A375 (cell line): Measurements from ENCODE around the gene CA12. TPM values are rescaled to one million over a fixed set of nuclear protein-coding genes. Genes with fewer than 3 reads are reported as not detected.

Source experiments
- total RNA-seq: library from RNA; depleted of rRNA; stranded (reverse); fragments of >200 nt; shearing (Covaris generic); gene quantifications from 2 replicates; pipeline ENCODE4 v1.2.3, GENCODE V29; 2014; rRNA removed

Gene CA12
- 0.40 and 0.57 TPM in 2 replicates for total RNA-seq

DNA sequence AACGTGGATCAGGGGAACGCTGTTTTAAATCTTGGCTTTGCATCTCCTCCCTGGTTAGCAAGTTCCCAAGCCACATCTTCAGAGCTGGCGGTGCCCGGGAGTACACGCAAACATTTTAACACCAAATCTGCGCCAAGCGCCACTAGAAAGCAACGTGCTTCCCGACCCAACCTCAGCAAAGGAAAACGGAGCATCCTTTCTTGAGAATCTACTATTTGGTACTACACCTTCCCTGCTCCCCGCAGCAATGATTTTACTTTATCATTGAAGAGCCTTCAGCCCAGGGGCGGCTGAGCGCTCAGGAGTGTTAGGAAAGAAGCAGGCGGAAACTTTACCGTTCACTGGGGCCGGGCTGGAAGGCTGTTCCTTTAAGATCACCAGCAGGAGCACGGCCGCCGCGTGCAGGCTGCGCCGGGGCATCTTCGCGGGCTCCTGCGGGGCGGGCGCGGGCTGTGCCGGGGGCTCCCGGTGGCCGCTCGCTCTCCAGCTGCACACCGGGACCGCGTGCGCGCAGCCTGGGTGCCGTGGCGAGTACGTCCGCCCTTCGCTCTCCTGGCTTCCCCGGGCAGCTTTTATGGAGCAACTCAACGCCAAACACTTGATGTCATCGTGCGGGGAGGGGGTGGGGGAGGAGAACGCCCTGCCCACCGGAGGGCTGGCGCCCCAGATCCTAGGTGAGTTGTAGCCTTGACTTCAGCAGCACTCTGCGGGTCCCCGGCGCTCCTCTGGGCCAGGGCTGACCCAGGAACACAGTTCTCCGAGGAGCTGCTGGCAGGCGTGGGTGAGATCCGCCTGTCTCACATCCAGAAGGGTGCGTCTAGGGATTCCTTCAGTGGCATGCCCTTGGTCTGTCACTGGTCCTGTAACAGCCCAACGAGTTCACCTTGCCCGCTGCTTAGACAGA lies at the start of gene CA12:
TSS of gene CA12 (minus strand) at position 546 of the 904 bp plus-strand sequence. CDS start at position 420, 126 bp downstream.

DNA sequence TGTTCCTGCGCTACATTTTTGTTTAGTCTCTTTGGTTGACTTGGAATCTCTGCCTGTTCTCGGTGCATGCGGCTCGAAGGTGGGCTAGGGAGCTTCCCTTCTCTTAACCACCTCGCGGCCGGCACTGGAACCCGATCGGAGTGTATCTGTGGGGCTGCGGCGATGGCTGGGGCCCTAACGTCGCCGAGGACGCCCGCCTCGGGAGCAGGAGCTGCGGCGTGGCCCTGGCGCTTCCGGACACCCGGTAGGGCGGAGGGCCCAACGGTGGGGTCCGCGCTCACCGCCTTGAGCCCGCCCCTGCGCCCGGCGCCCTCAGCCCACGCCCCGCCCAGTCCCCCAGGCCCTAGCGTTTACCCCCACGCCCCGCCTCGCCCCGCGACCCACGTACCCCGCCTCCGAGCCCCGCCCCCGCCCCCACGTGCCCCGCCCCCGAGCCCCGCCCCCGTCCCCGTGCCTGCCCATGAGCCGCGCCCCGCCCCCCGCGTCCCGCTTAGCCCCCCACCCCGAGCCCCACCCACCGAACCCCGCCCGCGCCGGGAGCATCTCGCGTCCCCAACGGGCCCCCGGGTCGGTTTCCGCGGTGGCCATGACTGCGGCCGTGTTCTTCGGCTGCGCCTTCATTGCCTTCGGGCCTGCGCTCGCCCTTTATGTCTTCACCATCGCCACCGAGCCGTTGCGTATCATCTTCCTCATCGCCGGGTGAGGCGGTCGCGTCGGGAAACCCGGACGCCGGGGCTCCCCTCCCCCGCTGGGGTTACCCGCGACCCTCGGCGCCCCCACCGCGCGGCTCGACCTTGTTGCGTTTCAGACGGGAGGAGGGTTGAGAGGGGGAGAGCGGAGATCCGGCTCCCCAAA lies 104.4 kb downstream of the CA12 start, which contains the start of gene APH1B:
TSS of gene APH1B (plus strand) at position 568 of the 855 bp plus-strand sequence. CDS start at position 587, 19 bp downstream.

Other genes starting within 250 kb of the CA12 start
- gene RPS27L, start 224.4 kb downstream of the CA12 start, total RNA-seq: 118 and 154 TPM in 2 replicates
- 9.6 and 17.6 TPM in 2 replicates for gene RAB8B, start 192.2 kb downstream of the CA12 start, total RNA-seq
- gene APH1B, start 104.2 kb downstream of the CA12 start, total RNA-seq: 1.6 and 1.8 TPM in 2 replicates
- 22.9 and 23.5 TPM in 2 replicates for gene USP3, start 122.7 kb upstream of the CA12 start, total RNA-seq
- gene FBXL22, start 215.5 kb upstream of the CA12 start, total RNA-seq: 0.34 TPM in 2 replicates